Head of caudate nucleus (tissue), 42 donors: Measurements from ENCODE around the gene WFDC10B.
"Not testable (repeated sequence)": the region's sequence is repeated elsewhere in the genome, so short reads cannot be mapped to it uniquely, and the experiment has no call there.

Source experiments
- DNase-seq, 42 donors: peaks; one replicate each; pipeline versions ENCODE4 v3.0.0 to v3.0.0-alpha.2; 2020 to 2021; ENCODE audit warnings: mixed read lengths in 7 of 42
- intact Hi-C: fragments of 100-400 bp; cut with DNase I; formaldehyde crosslinking; loops from one replicate; pipeline ENCODE4 v1.15.0; 2022

The WFDC10B gene

GRCh38 chr20:45651726-45652125 is 53.1 kb downstream of the WFDC10B start:
- intact Hi-C loops, DNase-seq: not testable (repeated sequence)

- intact Hi-C loops: no loop called here
- no peak for DNase-seq
Measured at GRCh38 chr20:45649312-45649863, 55.4 kb downstream of the WFDC10B start.

GRCh38 chr20:45647441-45648050 is 57.3 kb downstream of the WFDC10B start:
- DNase-seq: no peak

GRCh38 chr20:45646875-45647274 is 57.9 kb downstream of the WFDC10B start:
- intact Hi-C loops: no loop called here
- no peak for DNase-seq

More at GRCh38 chr20:45647441-45648050, 57.3 kb downstream of the WFDC10B start:
- intact Hi-C loops: no loop called here

GRCh38 chr20:45645869-45646268 is 59.0 kb downstream of the WFDC10B start:
- DNase-seq, intact Hi-C loops: not testable (repeated sequence)

- intact Hi-C loops, DNase-seq: not testable (repeated sequence)
Measured at GRCh38 chr20:45641076-45641475, 63.7 kb downstream of the WFDC10B start.

- DNase-seq: no peak
- intact Hi-C loops: no loop called here
Measured at GRCh38 chr20:45639687-45640086, 65.1 kb downstream of the WFDC10B start.

- DNase-seq: no peak
- intact Hi-C loops: no loop called here
Measured at GRCh38 chr20:45636513-45636912, 68.3 kb downstream of the WFDC10B start.
